H9 (cell line): ENCODE measurements around the gene CDKN2C. TPM values are rescaled to one million over a fixed set of nuclear protein-coding genes. Genes with fewer than 3 reads are reported as not detected.

Experiments used
- DNase-seq: peaks from one replicate; pipeline ENCODE4 v3.0.0-alpha.2; 2017
- H2AFZ ChIP-seq: one replicate; pipeline ENCODE4 v1.6.1; 2013; ENCODE audit warnings: mild to moderate bottlenecking, low read length, control low read depth, moderate library complexity
- H2AK5ac ChIP-seq: 2 replicates; pipeline ENCODE4 v1.6.1; 2013; ENCODE audit warnings: low read length, control low read depth, mixed read lengths; ENCODE audit not compliant: insufficient read length
- H2BK120ac ChIP-seq: one replicate; pipeline ENCODE4 v1.6.1; 2013; ENCODE audit warnings: low read depth, mild to moderate bottlenecking, low read length, control low read depth, inconsistent platforms; ENCODE audit not compliant: poor library complexity, severe bottlenecking
- H2BK12ac ChIP-seq: 2 replicates; pipeline ENCODE4 v1.6.1; 2013; ENCODE audit warnings: low read length, control low read depth, mixed read lengths, low read depth; ENCODE audit not compliant: insufficient read length
- H2BK15ac ChIP-seq: 2 replicates; pipeline ENCODE4 v1.6.1; 2013; ENCODE audit warnings: low read depth, low read length, control low read depth
- H2BK20ac ChIP-seq: one replicate; pipeline ENCODE4 v1.6.1; 2013; ENCODE audit warnings: low read depth, mild to moderate bottlenecking, low read length, control low read depth, inconsistent platforms; ENCODE audit not compliant: poor library complexity, severe bottlenecking
- H2BK5ac ChIP-seq: 2 replicates; pipeline ENCODE4 v1.6.1; 2013; ENCODE audit warnings: low read length, control low read depth, mixed read lengths; ENCODE audit not compliant: insufficient read length
- H3K14ac ChIP-seq: 2 replicates; pipeline ENCODE4 v1.6.1; 2013; ENCODE audit warnings: low read length, control low read depth; ENCODE audit not compliant: insufficient read depth
- H3K18ac ChIP-seq: 2 replicates; pipeline ENCODE4 v1.6.1; 2013; ENCODE audit warnings: low read depth, mild to moderate bottlenecking, mixed read lengths, low read length, control low read depth; ENCODE audit not compliant: insufficient read length
- H3K23ac ChIP-seq: 2 replicates; pipeline ENCODE4 v1.6.1; 2013; ENCODE audit warnings: low read length, control low read depth, mixed read lengths, low read depth; ENCODE audit not compliant: insufficient read length
- H3K23me2 ChIP-seq: 2 replicates; pipeline ENCODE4 v1.6.1; 2013; ENCODE audit warnings: low read depth, mild to moderate bottlenecking, mixed read lengths, low read length, control low read depth; ENCODE audit not compliant: insufficient read length, poor library complexity, severe bottlenecking
- H3K27ac ChIP-seq: 2 replicates; pipeline ENCODE4 v1.5.1; 2013; ENCODE audit warnings: low read length, control low read depth, mixed read lengths, low read depth; ENCODE audit not compliant: insufficient read length
- H3K27me3 ChIP-seq: 2 replicates; pipeline ENCODE4 v1.6.1; 2013; ENCODE audit warnings: low read length, control low read depth, inconsistent platforms; ENCODE audit not compliant: insufficient read depth
- H3K4ac ChIP-seq: 2 replicates; pipeline ENCODE4 v1.6.1; 2013; ENCODE audit warnings: low read depth, mild to moderate bottlenecking, control low read depth, inconsistent platforms, low read length, moderate library complexity
- H3K4me1 ChIP-seq: 2 replicates; pipeline ENCODE4 v1.6.1; 2013; ENCODE audit warnings: low read length, control low read depth, inconsistent platforms; ENCODE audit not compliant: insufficient read depth
- H3K4me2 ChIP-seq: 2 replicates; pipeline ENCODE4 v1.6.1; 2013; ENCODE audit warnings: low read length, control low read depth, mixed read lengths; ENCODE audit not compliant: insufficient read length, insufficient read depth
- H3K56ac ChIP-seq: 2 replicates; pipeline ENCODE4 v1.6.1; 2013; ENCODE audit warnings: low read depth, mild to moderate bottlenecking, mixed read lengths, low read length, control low read depth; ENCODE audit not compliant: insufficient read length
- H3K79me1 ChIP-seq: 2 replicates; pipeline ENCODE4 v1.6.1; 2013; ENCODE audit warnings: low read depth, mild to moderate bottlenecking, moderate library complexity, low read length, control low read depth, inconsistent platforms; ENCODE audit not compliant: insufficient read depth, poor library complexity, severe bottlenecking
- H3K79me2 ChIP-seq: 2 replicates; pipeline ENCODE4 v1.6.1; 2013; ENCODE audit warnings: low read length, control low read depth, inconsistent platforms; ENCODE audit not compliant: insufficient read depth
- H3K9ac ChIP-seq: 2 replicates; pipeline ENCODE4 v1.6.1; 2013; ENCODE audit warnings: low read length, control low read depth, mixed read lengths; ENCODE audit not compliant: insufficient read length; ENCODE audit errors: extremely low read depth
- H3K9me3 ChIP-seq: one replicate; pipeline ENCODE4 v1.6.1; 2013; ENCODE audit warnings: low read depth, low read length, inconsistent platforms; ENCODE audit not compliant: control insufficient read depth
- H3T11ph ChIP-seq: one replicate; pipeline ENCODE4 v1.6.1; 2013; ENCODE audit warnings: mild to moderate bottlenecking, low read length, control low read depth, inconsistent platforms
- H4K20me1 ChIP-seq: one replicate; pipeline ENCODE4 v1.6.1; 2013; ENCODE audit not compliant: control insufficient read depth, insufficient read length, insufficient read depth
- H4K5ac ChIP-seq: 2 replicates; pipeline ENCODE4 v1.6.1; 2013; ENCODE audit warnings: low read depth, mild to moderate bottlenecking, mixed read lengths, low read length, control low read depth; ENCODE audit not compliant: insufficient read length
- H4K8ac ChIP-seq: replicated peaks from 2 replicates; pipeline ENCODE4 v1.6.1; 2013; ENCODE audit warnings: low read length, control low read depth, mixed read lengths, low read depth; ENCODE audit not compliant: insufficient read length
- H4K91ac ChIP-seq: 2 replicates; pipeline ENCODE4 v1.6.1; 2013; ENCODE audit warnings: low read depth, mild to moderate bottlenecking, moderate library complexity, mixed read lengths, low read length, control low read depth; ENCODE audit not compliant: insufficient read length
- H3K27ac Mint-ChIP-seq, 3 experiments: 2 replicates in 2 of 3; 3 replicates in 1 of 3; pipeline ENCODE4 v1.8.0; 2020 to 2021; ENCODE audit warnings: mixed read lengths in 3 of 3, mild to moderate bottlenecking in 1 of 3, moderate library complexity in 1 of 3
- H3K27me3 Mint-ChIP-seq: 2 replicates; pipeline ENCODE4 v1.8.0; 2021; ENCODE audit warnings: low read depth, mild to moderate bottlenecking, moderate library complexity, mixed read lengths
- H3K36me3 Mint-ChIP-seq, 3 experiments: 2 replicates in 2 of 3; 3 replicates in 1 of 3; pipeline ENCODE4 v1.8.0; 2020 to 2021; ENCODE audit warnings: low read depth in 3 of 3, mixed read lengths in 3 of 3; ENCODE audit not compliant: insufficient read depth in 1 of 3
- H3K4me1 Mint-ChIP-seq, 2 experiments: 2 replicates each; pipeline ENCODE4 v1.8.0; 2020; ENCODE audit warnings: mixed read lengths in 2 of 2
- H3K4me3 Mint-ChIP-seq, 2 experiments: 2 replicates in 1 of 2; 3 replicates in 1 of 2; pipeline ENCODE4 v1.8.0; 2020 to 2021; ENCODE audit warnings: mild to moderate bottlenecking in 2 of 2, mixed read lengths in 2 of 2, moderate library complexity in 1 of 2
- H3K9me3 Mint-ChIP-seq, 2 experiments: 2 replicates in 1 of 2; 3 replicates in 1 of 2; pipeline ENCODE4 v1.8.0; 2020; ENCODE audit warnings: mild to moderate bottlenecking in 2 of 2, mixed read lengths in 2 of 2, moderate library complexity in 1 of 2
- CTCF ChIP-seq: fragments of 200-600 bp; sonication (generic); conservative IDR thresholded peaks from 3 replicates; pipeline ENCODE4 v1.8.0; 2021; ENCODE audit warnings: antibody characterized with exemption, mild to moderate bottlenecking
- WGBS: extraction: QIAGEN DNeasy Blood & Tissue Kit; methylation state at CpG from one replicate; pipeline ENCODE4 v1.1.7; 2013; ENCODE audit warnings: missing lambda C conversion rate, low lambda C conversion rate, mixed read lengths; ENCODE audit not compliant: insufficient read length; ENCODE audit errors: extremely low coverage; 5-methylcytosine and 5-hydroxymethylcytosine counted together
- total RNA-seq: library from RNA; stranded (reverse); gene quantifications from 2 replicates; pipeline ENCODE4 v1.2.1, GENCODE V29; 2021

Gene CDKN2C
- total RNA-seq, 1 experiment from 2014 or later, result not detected

- Histone ChIP-seq H3K4ac (no peak overlapping the region), H4K20me1 (no peaks in the 10 kb centered on the region), H3K9me3 (no peaks in the 10 kb centered on the region), H3K27ac (no peak overlapping the region), H2BK20ac (no peak overlapping the region), H3K23ac (no peak overlapping the region), H4K91ac (no peak overlapping the region), H2BK5ac (no peak overlapping the region), H4K8ac (no peak overlapping the region), H2BK15ac (no peak overlapping the region), H2AFZ (no peak overlapping the region), H3K56ac (no peak overlapping the region), H3K4me2 (no peak overlapping the region), H3K79me1 (peaks cover 2% of the 10 kb centered on the region), H3K79me2 (peaks cover 2% of the 10 kb centered on the region; the same call in 1 of the 2 replicates), H2BK12ac (no peak overlapping the region), H3K27me3 (no peaks in the 10 kb centered on the region), H3K9ac (no peak overlapping the region), H2AK5ac (no peak overlapping the region), H3K14ac (no peak overlapping the region), H3T11ph (no peak overlapping the region), H4K5ac (no peak overlapping the region), H3K4me1 (no peaks in the 10 kb centered on the region), H3K18ac (no peak overlapping the region), H3K23me2 (no peaks in the 10 kb centered on the region), H2BK120ac (no peak overlapping the region)
- no peak overlapping the region for H3K4me3 Mint-ChIP-seq
- no peak for DNase-seq
- peaks cover 4% of the 10 kb centered on the region in 2 experiments; a peak in 1 of 4 replicates for H3K4me1 Mint-ChIP-seq
- TF ChIP-seq CTCF, result no peak
- no peaks in the 10 kb centered on the region for H3K27me3 Mint-ChIP-seq
- H3K27ac Mint-ChIP-seq, result no peak overlapping the region
- peaks cover 0 to 16% (median 9%) of the 10 kb centered on the region in 3 experiments; a peak in 5 of 7 replicates for H3K36me3 Mint-ChIP-seq
- H3K9me3 Mint-ChIP-seq, result peaks cover 0 to 4% of the 10 kb centered on the region in 2 experiments; a peak in 2 of 5 replicates
- no CpG with 5 or more reads among the region's 1 CpG for WGBS
Observed at GRCh38 chr1:50923564-50923963, 46.5 kb upstream of the CDKN2C start.
